HCT116 (cell line): ENCODE measurements around the gene CES5A. TPM values are rescaled to one million over a fixed set of nuclear protein-coding genes. Genes with fewer than 3 reads are reported as not detected.

ENCODE experiments used
- ATAC-seq: fragments of 200-7000 bp; cut with Tn5 transposase; 2 replicates; pipeline ENCODE4 v1.9.1; 2020; ENCODE audit warnings: mild to moderate bottlenecking, moderate library complexity
- BruUV-seq: library from RNA; stranded (reverse); fragments of 400-500 nt; replicated peaks from 2 replicates; lab custom pipeline; 2021; lab: Mats Ljungman, UMichigan
- CTCF ChIA-PET: fragments of 300-600 bp; sonication (Branson Sonifier 250); formaldehyde crosslinking; loops from one replicate; lab custom pipeline; 2021; ENCODE audit warnings: antibody characterized with exemption; lab: Charles Lee
- POLR2A ChIA-PET: fragments of 300-600, 350-600 bp; sonication (Branson Sonifier 250); formaldehyde crosslinking; loops from one replicate; lab custom pipeline; 2021; ENCODE audit warnings: antibody characterized with exemption; lab: Charles Lee
- RAD21 ChIA-PET, 2 experiments: fragments of 300-600 bp; sonication (Branson Sonifier 250); formaldehyde crosslinking; loops; one replicate each; lab custom pipeline; 2023; ENCODE audit warnings: low total read pairs in 2 of 2; ENCODE audit not compliant: uncharacterized antibody in 2 of 2, unreplicated experiment in 2 of 2, low non-redundant PET in 1 of 2; lab: Charles Lee
- DNase-seq: peaks from one replicate; pipeline ENCODE4 v3.0.0-alpha.2; 2010; ENCODE audit warnings: low read depth, low spot score
- H2AFZ ChIP-seq: fragments of 200-600 bp; shearing (Covaris generic), sonication (generic); 2 replicates; pipeline ENCODE4 v1.6.1; 2017; ENCODE audit warnings: low read depth, mixed run types, mixed read lengths, antibody characterized with exemption, low read length; ENCODE audit not compliant: poor library complexity, severe bottlenecking
- H3K27ac ChIP-seq: 2 replicates; pipeline ENCODE4 v1.5.1; 2012; ENCODE audit warnings: low read depth, low read length
- H3K27me3 ChIP-seq: fragments of 200-600 bp; sonication (generic); 2 replicates; pipeline ENCODE4 v1.6.1; 2016; ENCODE audit warnings: mixed run types, low read length, mixed read lengths; ENCODE audit not compliant: insufficient read depth
- H3K36me3 ChIP-seq, 2 experiments: fragments of 200-500 bp in 1 of 2; fragments of 200-600 bp in 1 of 2; sonication (Bioruptor generic) in 1 of 2; sonication (generic) in 1 of 2; 2 replicates each; pipeline versions ENCODE4 v1.5.1 to v1.6.1; 2014 to 2016; ENCODE audit warnings: low read length in 2 of 2, inconsistent platforms in 1 of 2, mixed read lengths in 1 of 2, mixed run types in 1 of 2; ENCODE audit not compliant: insufficient read depth in 2 of 2, control insufficient read depth in 1 of 2
- H3K4me1 ChIP-seq, 2 experiments: fragments of 200-600 bp in 1 of 2; sonication (generic) in 1 of 2; 2 replicates each; pipeline versions ENCODE4 v1.5.1 to v1.6.1; 2012 to 2017; ENCODE audit warnings: low read length in 2 of 2, inconsistent platforms in 1 of 2, mild to moderate bottlenecking in 1 of 2, mixed read lengths in 1 of 2, mixed run types in 1 of 2, moderate library complexity in 1 of 2; ENCODE audit not compliant: insufficient read depth in 2 of 2, control insufficient read depth in 1 of 2
- H3K4me2 ChIP-seq: fragments of 200-600 bp; sonication (generic); 2 replicates; pipeline ENCODE4 v1.6.1; 2017; ENCODE audit warnings: mixed run types, low read length, mixed read lengths
- H3K4me3 ChIP-seq, 2 experiments: fragments of 200-600 bp in 1 of 2; sonication (generic) in 1 of 2; replicated peaks in 1 of 2; 2 replicates each; pipeline ENCODE4 v1.5.1; 2011 to 2016; ENCODE audit warnings: low read length in 2 of 2, control low read depth in 1 of 2, low read depth in 1 of 2, mild to moderate bottlenecking in 1 of 2, mixed read lengths in 1 of 2, mixed run types in 1 of 2
- H3K79me2 ChIP-seq: fragments of 200-600 bp; sonication (generic); 2 replicates; pipeline ENCODE4 v1.6.1; 2017; ENCODE audit warnings: mild to moderate bottlenecking, mixed run types, low read length, moderate library complexity, mixed read lengths; ENCODE audit not compliant: insufficient read depth
- H3K9ac ChIP-seq: fragments of 200-600 bp; sonication (generic); 2 replicates; pipeline ENCODE4 v1.6.1; 2016; ENCODE audit warnings: low read length, mixed read lengths
- H3K9me2 ChIP-seq: fragments of 200-600 bp; sonication (generic), shearing (Covaris generic); 2 replicates; pipeline ENCODE4 v1.6.1; 2017; ENCODE audit warnings: mixed run types, mild to moderate bottlenecking, moderate library complexity; ENCODE audit not compliant: insufficient read depth
- H3K9me3 ChIP-seq, 2 experiments: fragments of 200-500 bp in 1 of 2; fragments of 200-600 bp in 1 of 2; sonication (Bioruptor generic) in 1 of 2; sonication (generic) in 1 of 2; 2 replicates each; pipeline ENCODE4 v1.6.1; 2014 to 2017; ENCODE audit warnings: low read length in 2 of 2, mixed read lengths in 2 of 2, inconsistent platforms in 1 of 2, low read depth in 1 of 2, mild to moderate bottlenecking in 1 of 2, mixed run types in 1 of 2, moderate library complexity in 1 of 2; ENCODE audit not compliant: control insufficient read depth in 1 of 2, insufficient read depth in 1 of 2
- H4K20me1 ChIP-seq: fragments of 200-600 bp; sonication (generic), shearing (Covaris generic); 2 replicates; pipeline ENCODE4 v1.6.1; 2017; ENCODE audit warnings: mixed run types, mild to moderate bottlenecking, moderate library complexity; ENCODE audit not compliant: insufficient read depth
- ATF3 ChIP-seq: IDR thresholded peaks from 2 replicates; pipeline ENCODE4 v1.6.1; 2012
- CBX3 ChIP-seq: IDR thresholded peaks from 2 replicates; pipeline ENCODE4 v1.6.1; 2012; ENCODE audit warnings: low read depth
- CEBPB ChIP-seq: IDR thresholded peaks from 2 replicates; pipeline ENCODE4 v1.6.1; 2012; ENCODE audit warnings: low read depth
- CTCF ChIP-seq, 3 experiments: fragments of 200-600 bp in 1 of 3; sonication (generic) in 1 of 3; IDR thresholded peaks in 2 of 3; conservative IDR thresholded peaks in 1 of 3; 2 replicates each; pipeline ENCODE4 v1.5.1; 2012 to 2017; ENCODE audit warnings: low read depth in 2 of 3, low read length in 2 of 3, antibody characterized with exemption in 1 of 3, borderline replicate concordance in 1 of 3, control low read depth in 1 of 3, mild to moderate bottlenecking in 1 of 3, mixed read lengths in 1 of 3, mixed run types in 1 of 3, moderate library complexity in 1 of 3; ENCODE audit not compliant: insufficient read depth in 1 of 3
- EGR1 ChIP-seq: IDR thresholded peaks from 2 replicates; pipeline ENCODE4 v1.6.1; 2012; ENCODE audit warnings: low read depth
- ELF1 ChIP-seq: IDR thresholded peaks from 2 replicates; pipeline ENCODE4 v1.6.1; 2012; ENCODE audit warnings: low read depth, borderline replicate concordance
- EZH2 ChIP-seq: fragments of 200-600 bp; sonication (generic); IDR thresholded peaks from 2 replicates; pipeline ENCODE4 v1.6.1; 2017; ENCODE audit warnings: antibody characterized with exemption, mixed run types
- EZH2phosphoT487 ChIP-seq: fragments of 200-600 bp; IDR thresholded peaks from 2 replicates; pipeline ENCODE4 v1.6.1; 2018; ENCODE audit warnings: antibody characterized with exemption, borderline replicate concordance
- FOSL1 ChIP-seq: IDR thresholded peaks from 2 replicates; pipeline ENCODE4 v1.6.1; 2012; ENCODE audit warnings: low read depth
- JUND ChIP-seq: IDR thresholded peaks from 2 replicates; pipeline ENCODE4 v1.6.1; 2012
- MAX ChIP-seq: IDR thresholded peaks from 2 replicates; pipeline ENCODE4 v1.6.1; 2012
- POLR2AphosphoS5 ChIP-seq: IDR thresholded peaks from 2 replicates; pipeline ENCODE4 v1.6.1; 2011; ENCODE audit warnings: mild to moderate bottlenecking, low read depth, low read length, moderate library complexity
- RAD21 ChIP-seq: IDR thresholded peaks from 2 replicates; pipeline ENCODE4 v1.6.1; 2012; ENCODE audit warnings: low read depth, mild to moderate bottlenecking
- REST ChIP-seq: IDR thresholded peaks from 2 replicates; pipeline ENCODE4 v1.6.1; 2012; ENCODE audit warnings: low read depth
- SP1 ChIP-seq: IDR thresholded peaks from 2 replicates; pipeline ENCODE4 v1.6.1; 2012; ENCODE audit warnings: low read depth
- SRF ChIP-seq: IDR thresholded peaks from 2 replicates; pipeline ENCODE4 v1.6.1; 2012; ENCODE audit warnings: low read depth
- ZFX ChIP-seq: fragments of 450-650 bp; IDR thresholded peaks from 2 replicates; pipeline ENCODE4 v1.6.1; 2017
- ZNF274 ChIP-seq: fragments of 200-500 bp; sonication (Bioruptor generic); IDR thresholded peaks from 2 replicates; pipeline ENCODE4 v1.6.1; 2014; ENCODE audit warnings: mild to moderate bottlenecking, low read depth, low read length, inconsistent platforms
- intact Hi-C: fragments of 100-400 bp; cut with micrococcal nuclease; formaldehyde crosslinking; loops from 2 replicates; pipeline ENCODE4 v1.10.0; 2022
- total RNA-seq: library from RNA; stranded (reverse); gene quantifications from one replicate; pipeline ENCODE4 v1.2.1, GENCODE V29; 2021; ENCODE audit not compliant: unreplicated experiment

CES5A gene
- total RNA-seq, 1 experiment from 2014 or later: not detected

- H2AFZ ChIP-seq: no peak overlapping the region
- H3K9ac ChIP-seq: no peak overlapping the region
- H3K36me3 ChIP-seq: no peaks in the 10 kb centered on the region
- H3K79me2 ChIP-seq: no peaks in the 10 kb centered on the region
- H4K20me1 ChIP-seq: no peaks in the 10 kb centered on the region
- DNase-seq: no peak
- no peak overlapping the region for H3K4me3 ChIP-seq
- H3K9me2 ChIP-seq: no peaks in the 10 kb centered on the region
- intact Hi-C loops: no loop called here
- ATAC-seq: no peak
- no TSS peak for BruUV-seq
- peaks cover 19% of the 10 kb centered on the region for H3K27me3 ChIP-seq
- H3K4me2 ChIP-seq: no peak overlapping the region
- no peaks in the 10 kb centered on the region for H3K9me3 ChIP-seq
- H3K27ac ChIP-seq: no peak overlapping the region
- ChIA-PET RAD21 (no interaction called here), POLR2A (no interaction called here), CTCF (no interaction called here)
- no peaks in the 10 kb centered on the region for H3K4me1 ChIP-seq
- TF ChIP-seq CBX3 (no peak), EZH2 (no peak), FOSL1 (no peak), REST (no peak), CEBPB (no peak), ZNF274 (no peak), POLR2AphosphoS5 (no peak), EGR1 (no peak), EZH2phosphoT487 (no peak), RAD21 (no peak), SP1 (no peak), ATF3 (no peak), ZFX (no peak), SRF (no peak), JUND (no peak), ELF1 (no peak), MAX (no peak), CTCF (IDR thresholded peaks at IDR 0.05 in 2 of 3, conservative IDR thresholded peaks at IDR 0.05 in 1 of 3; ENCODE audit: borderline replicate concordance in 1 of 3, insufficient read depth in 1 of 3, low read depth in 2 of 3, low read length in 2 of 3) (no peak)
Observed at GRCh38 chr16:55825115-55825728, 50.0 kb downstream of the CES5A start.
